Ishikawa (cell line): ENCODE results near the gene PRRG3.

Source experiments
- CEBPB ChIP-seq: IDR thresholded peaks from 2 replicates; pipeline ENCODE4 v1.6.1; 2012
- CREB1 ChIP-seq: IDR thresholded peaks from 2 replicates; pipeline ENCODE4 v1.6.1; 2012; ENCODE audit warnings: low read depth
- EGR1 ChIP-seq: IDR thresholded peaks from 2 replicates; pipeline ENCODE4 v1.6.1; 2012
- EP300 ChIP-seq: IDR thresholded peaks from 2 replicates; pipeline ENCODE4 v1.6.1; 2012; ENCODE audit warnings: borderline replicate concordance
- FOXM1 ChIP-seq: IDR thresholded peaks from 2 replicates; pipeline ENCODE4 v1.6.1; 2012; ENCODE audit warnings: low read depth, borderline replicate concordance
- NFIC ChIP-seq: IDR thresholded peaks from 2 replicates; pipeline ENCODE4 v1.6.1; 2012
- RAD21 ChIP-seq: IDR thresholded peaks from 2 replicates; pipeline ENCODE4 v1.6.1; 2012; ENCODE audit warnings: low read depth
- TAF1 ChIP-seq: IDR thresholded peaks from 2 replicates; pipeline ENCODE4 v1.6.1; 2012; ENCODE audit warnings: low read depth, mild to moderate bottlenecking
- TCF12 ChIP-seq: IDR thresholded peaks from 2 replicates; pipeline ENCODE4 v1.6.1; 2012; ENCODE audit warnings: low read depth
- TEAD4 ChIP-seq: IDR thresholded peaks from 2 replicates; pipeline ENCODE4 v1.6.1; 2012
- ZBTB7A ChIP-seq: IDR thresholded peaks from 2 replicates; pipeline ENCODE4 v1.6.1; 2012; ENCODE audit warnings: low read depth
- TF ChIP-seq, protein P1 (sequence below): IDR thresholded peaks from 2 replicates; pipeline ENCODE4 v1.6.1; 2012
- TF ChIP-seq, protein P2 (sequence below): IDR thresholded peaks from 2 replicates; pipeline ENCODE4 v1.6.1; 2012; ENCODE audit warnings: low read depth, mild to moderate bottlenecking
- TF ChIP-seq, protein P3 (sequence below): IDR thresholded peaks from 2 replicates; pipeline ENCODE4 v1.6.1; 2012

DNA sequence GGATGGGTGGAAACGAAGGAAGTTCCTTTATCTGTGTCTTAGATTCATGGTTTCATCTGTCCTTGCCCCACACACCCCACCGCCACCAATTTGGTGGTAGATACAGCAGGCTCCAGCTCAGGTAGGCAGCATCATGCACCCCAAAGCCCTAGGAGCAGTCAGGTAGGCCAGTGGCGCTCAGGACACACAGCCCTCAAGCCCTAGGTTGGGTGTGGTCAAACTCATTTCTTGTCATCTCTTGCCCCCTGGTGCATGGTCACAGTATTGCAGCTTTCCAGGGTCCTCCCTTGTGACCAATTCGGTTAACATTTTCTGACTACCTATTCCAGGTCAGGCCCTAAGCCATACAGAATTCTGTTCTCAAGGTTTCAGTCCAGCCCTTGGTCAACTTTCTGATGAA, 14.5 kb upstream of the PRRG3 start:
- no peak for TF ChIP-seq FOXM1
- TF ChIP-seq TCF12: no peak
- TF ChIP-seq TEAD4: no peak
- TF ChIP-seq RAD21: peak; percentile 83
- TF ChIP-seq, protein P1, sequence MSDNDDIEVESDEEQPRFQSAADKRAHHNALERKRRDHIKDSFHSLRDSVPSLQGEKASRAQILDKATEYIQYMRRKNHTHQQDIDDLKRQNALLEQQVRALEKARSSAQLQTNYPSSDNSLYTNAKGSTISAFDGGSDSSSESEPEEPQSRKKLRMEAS: no peak
- TF ChIP-seq TAF1: no peak
- TF ChIP-seq EP300: no peak
- no peak for TF ChIP-seq ZBTB7A
- TF ChIP-seq, protein P2, sequence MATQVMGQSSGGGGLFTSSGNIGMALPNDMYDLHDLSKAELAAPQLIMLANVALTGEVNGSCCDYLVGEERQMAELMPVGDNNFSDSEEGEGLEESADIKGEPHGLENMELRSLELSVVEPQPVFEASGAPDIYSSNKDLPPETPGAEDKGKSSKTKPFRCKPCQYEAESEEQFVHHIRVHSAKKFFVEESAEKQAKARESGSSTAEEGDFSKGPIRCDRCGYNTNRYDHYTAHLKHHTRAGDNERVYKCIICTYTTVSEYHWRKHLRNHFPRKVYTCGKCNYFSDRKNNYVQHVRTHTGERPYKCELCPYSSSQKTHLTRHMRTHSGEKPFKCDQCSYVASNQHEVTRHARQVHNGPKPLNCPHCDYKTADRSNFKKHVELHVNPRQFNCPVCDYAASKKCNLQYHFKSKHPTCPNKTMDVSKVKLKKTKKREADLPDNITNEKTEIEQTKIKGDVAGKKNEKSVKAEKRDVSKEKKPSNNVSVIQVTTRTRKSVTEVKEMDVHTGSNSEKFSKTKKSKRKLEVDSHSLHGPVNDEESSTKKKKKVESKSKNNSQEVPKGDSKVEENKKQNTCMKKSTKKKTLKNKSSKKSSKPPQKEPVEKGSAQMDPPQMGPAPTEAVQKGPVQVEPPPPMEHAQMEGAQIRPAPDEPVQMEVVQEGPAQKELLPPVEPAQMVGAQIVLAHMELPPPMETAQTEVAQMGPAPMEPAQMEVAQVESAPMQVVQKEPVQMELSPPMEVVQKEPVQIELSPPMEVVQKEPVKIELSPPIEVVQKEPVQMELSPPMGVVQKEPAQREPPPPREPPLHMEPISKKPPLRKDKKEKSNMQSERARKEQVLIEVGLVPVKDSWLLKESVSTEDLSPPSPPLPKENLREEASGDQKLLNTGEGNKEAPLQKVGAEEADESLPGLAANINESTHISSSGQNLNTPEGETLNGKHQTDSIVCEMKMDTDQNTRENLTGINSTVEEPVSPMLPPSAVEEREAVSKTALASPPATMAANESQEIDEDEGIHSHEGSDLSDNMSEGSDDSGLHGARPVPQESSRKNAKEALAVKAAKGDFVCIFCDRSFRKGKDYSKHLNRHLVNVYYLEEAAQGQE: no peak
- no peak for TF ChIP-seq EGR1
- TF ChIP-seq CEBPB: no peak
- no peak for TF ChIP-seq NFIC
- TF ChIP-seq, protein P3, sequence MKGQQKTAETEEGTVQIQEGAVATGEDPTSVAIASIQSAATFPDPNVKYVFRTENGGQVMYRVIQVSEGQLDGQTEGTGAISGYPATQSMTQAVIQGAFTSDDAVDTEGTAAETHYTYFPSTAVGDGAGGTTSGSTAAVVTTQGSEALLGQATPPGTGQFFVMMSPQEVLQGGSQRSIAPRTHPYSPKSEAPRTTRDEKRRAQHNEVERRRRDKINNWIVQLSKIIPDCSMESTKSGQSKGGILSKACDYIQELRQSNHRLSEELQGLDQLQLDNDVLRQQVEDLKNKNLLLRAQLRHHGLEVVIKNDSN: no peak
- no peak for TF ChIP-seq CREB1
